CD4-positive, CD25-positive, alpha-beta regulatory T cell (primary cell): ENCODE measurements around the gene MUC3A. TPM values are rescaled to one million over a fixed set of nuclear protein-coding genes. Genes with fewer than 3 reads are reported as not detected.
A peak's percentile ranks its signal among the peaks of the same experiment; 100 is the strongest.

ENCODE experiments used
- ATAC-seq, 2 donors: fragments of 150-1000 bp; cut with Tn5 transposase; one replicate each; pipeline ENCODE4 v1.10.0; 2021; ENCODE audit warnings: low read depth in 2 of 2, moderate number of reproducible peaks in 2 of 2, moderate library complexity in 1 of 2
- DNase-seq, 3 donors: peaks; one replicate each; pipeline versions ENCODE4 v3.0.0 to v3.0.0-alpha.2; 2012 to 2022; ENCODE audit warnings: mixed read lengths in 1 of 3
- H3K27ac ChIP-seq: one replicate; pipeline ENCODE4 v1.7.0; 2013; ENCODE audit warnings: mild to moderate bottlenecking, low read length; ENCODE audit not compliant: insufficient read depth, poor library complexity, severe bottlenecking
- H3K27me3 ChIP-seq: one replicate; pipeline ENCODE4 v1.7.0; 2013; ENCODE audit warnings: low read length; ENCODE audit not compliant: control insufficient read depth, insufficient read depth
- H3K36me3 ChIP-seq: one replicate; pipeline ENCODE4 v1.7.0; 2013; ENCODE audit warnings: mild to moderate bottlenecking, low read length, moderate library complexity; ENCODE audit not compliant: control insufficient read depth, insufficient read depth
- H3K4me1 ChIP-seq: 2 replicates; pipeline ENCODE4 v1.7.0; 2013; ENCODE audit warnings: mild to moderate bottlenecking, low read length; ENCODE audit not compliant: insufficient read depth, control insufficient read depth, poor library complexity, severe bottlenecking
- H3K4me3 ChIP-seq: one replicate; pipeline ENCODE4 v1.7.0; 2013; ENCODE audit warnings: low read depth, mild to moderate bottlenecking, low read length, moderate library complexity
- H3K9me3 ChIP-seq, 2 experiments: 1 replicate in 1 of 2; 2 replicates in 1 of 2; pipeline ENCODE4 v1.7.0; 2013; ENCODE audit warnings: low read length in 2 of 2, mild to moderate bottlenecking in 1 of 2, moderate library complexity in 1 of 2; ENCODE audit not compliant: control insufficient read depth in 2 of 2
- H3K27ac Mint-ChIP-seq, 3 donors: one replicate each; pipeline ENCODE4 v1.8.0; 2020 to 2022; ENCODE audit warnings: mild to moderate bottlenecking in 3 of 3, mixed read lengths in 3 of 3, moderate library complexity in 2 of 3
- H3K27me3 Mint-ChIP-seq: one replicate; pipeline ENCODE4 v1.8.0; 2022; ENCODE audit warnings: mild to moderate bottlenecking, mixed read lengths
- H3K36me3 Mint-ChIP-seq: one replicate; pipeline ENCODE4 v1.8.0; 2020; ENCODE audit warnings: mixed read lengths
- H3K4me1 Mint-ChIP-seq, 4 donors: one replicate each; pipeline ENCODE4 v1.8.0; 2020 to 2022; ENCODE audit warnings: mixed read lengths in 4 of 4, mild to moderate bottlenecking in 1 of 4
- H3K4me3 Mint-ChIP-seq, 4 donors: one replicate each; pipeline ENCODE4 v1.8.0; 2020 to 2022; ENCODE audit warnings: mild to moderate bottlenecking in 4 of 4, mixed read lengths in 4 of 4, moderate library complexity in 3 of 4
- H3K9me3 Mint-ChIP-seq, 7 donors: one replicate each; pipeline ENCODE4 v1.8.0; 2020 to 2022; ENCODE audit warnings: mixed read lengths in 7 of 7, mild to moderate bottlenecking in 3 of 7, moderate library complexity in 2 of 7
- polyA plus RNA-seq, 4 donors: library from polyadenylated mRNA; unstranded; fragments of 300-500 nt; fragmentation: Illumina TruSeq; gene quantifications; one replicate each; pipeline ENCODE4 v1.2.3, GENCODE V29; 2021
- total RNA-seq: library from RNA; stranded (reverse); gene quantifications from one replicate; pipeline ENCODE4 v1.2.3, GENCODE V29; 2022

The MUC3A gene
- total and polyA plus RNA-seq, 5 donors from 2014 or later: not detected

DNA sequence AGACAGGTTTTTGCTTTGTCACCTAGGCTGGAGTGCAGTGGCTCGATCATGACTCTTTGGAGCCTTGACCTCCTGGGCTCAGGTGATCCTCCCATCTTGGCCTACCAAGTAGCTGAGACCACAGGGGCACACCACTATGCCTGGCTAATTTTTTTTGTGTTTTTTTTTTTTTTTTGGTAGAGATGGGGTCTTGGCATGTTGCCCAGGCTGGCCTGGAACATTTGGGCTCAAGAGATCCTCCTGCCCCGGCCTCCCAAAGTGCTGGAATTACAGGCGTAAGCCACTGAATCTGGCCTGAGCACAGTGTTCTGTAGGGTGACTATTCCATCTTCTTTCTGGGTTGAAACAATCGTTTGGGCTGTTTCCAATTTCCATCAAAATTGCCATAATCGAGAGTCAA is 1.5 kb upstream of the MUC3A start:
- no peak overlapping the region for H3K4me3 ChIP-seq
- H3K27me3 ChIP-seq: peaks cover 9% of the 10 kb centered on the region
- H3K36me3 ChIP-seq: no peaks in the 10 kb centered on the region
- DNase-seq (no peak), ATAC-seq (no peak)
- no peaks in the 10 kb centered on the region for H3K9me3 ChIP-seq
- peaks cover 0 to 6% (median 0%) of the 10 kb centered on the region in 7 donors for H3K9me3 Mint-ChIP-seq
- no peaks in the 10 kb centered on the region for H3K4me1 ChIP-seq
- H3K4me3 Mint-ChIP-seq: no peak overlapping the region
- no peak overlapping the region for H3K27ac Mint-ChIP-seq
- peaks cover 29% of the 10 kb centered on the region for H3K27me3 Mint-ChIP-seq
- H3K4me1 Mint-ChIP-seq: no peaks in the 10 kb centered on the region
- no peak overlapping the region for H3K27ac ChIP-seq
- no peaks in the 10 kb centered on the region for H3K36me3 Mint-ChIP-seq

DNA sequence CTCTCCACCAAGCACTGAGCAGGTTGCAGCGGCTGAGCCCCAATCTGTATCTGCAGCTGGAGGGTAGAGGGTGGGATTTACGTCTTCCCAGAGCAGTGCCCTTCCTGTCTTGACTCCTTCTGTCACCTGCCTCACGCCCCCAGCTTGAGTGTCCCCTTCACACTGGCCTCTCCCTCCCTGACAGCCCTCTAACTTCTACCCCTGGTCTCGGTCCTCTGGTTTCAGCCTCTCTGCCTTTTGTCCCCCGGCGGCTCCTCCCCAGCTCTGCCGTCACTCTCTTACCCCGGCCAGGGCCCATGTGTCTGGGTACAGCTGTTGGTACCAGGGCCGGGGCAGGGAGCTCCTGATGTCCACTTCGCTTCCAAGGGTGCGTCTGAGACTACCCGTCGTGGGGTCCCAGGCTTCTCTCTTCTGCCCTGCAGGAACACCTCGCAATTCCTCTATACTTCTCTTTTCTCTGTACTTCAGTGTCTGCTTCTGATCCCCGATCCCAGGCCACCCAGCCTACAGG is 654 bp downstream of the MUC3A start:
- no peak overlapping the region for H3K27ac Mint-ChIP-seq
- Histone ChIP-seq H3K27ac (no peak overlapping the region), H3K36me3 (no peaks in the 10 kb centered on the region), H3K4me3 (no peak overlapping the region), H3K9me3 (no peaks in the 10 kb centered on the region), H3K4me1 (no peaks in the 10 kb centered on the region), H3K27me3 (peaks cover 16% of the 10 kb centered on the region)
- peaks cover 22% of the 10 kb centered on the region for H3K27me3 Mint-ChIP-seq
- no peaks in the 10 kb centered on the region for H3K4me1 Mint-ChIP-seq
- peaks cover 0 to 3% (median 0%) of the 10 kb centered on the region in 7 donors for H3K9me3 Mint-ChIP-seq
- no peak overlapping the region for H3K4me3 Mint-ChIP-seq
- DNase-seq (no peak), ATAC-seq (no peak)
- no peaks in the 10 kb centered on the region for H3K36me3 Mint-ChIP-seq

DNA sequence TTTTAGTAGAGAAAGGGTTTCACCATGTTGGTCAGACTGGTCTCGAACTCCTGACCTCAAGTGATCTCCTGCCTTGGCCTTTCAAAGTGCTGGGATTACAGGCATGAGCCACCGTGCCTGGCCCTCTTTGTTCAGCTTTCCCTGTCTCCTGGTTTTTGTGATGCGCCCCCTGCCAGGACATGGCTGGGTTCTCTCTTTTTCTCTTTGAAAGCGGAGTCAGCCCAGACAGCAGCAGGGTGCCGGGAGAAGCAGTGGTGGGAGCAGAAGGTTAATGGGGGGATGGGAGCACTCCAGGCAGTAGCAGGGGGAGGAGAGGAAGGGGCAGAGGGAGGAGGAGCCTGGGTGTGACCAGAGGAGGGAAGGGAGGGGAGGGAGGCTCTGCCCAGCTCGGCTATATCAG is 1.8 kb downstream of the MUC3A start:
- DNase-seq: no peak
- Histone ChIP-seq H3K27ac (no peak overlapping the region), H3K4me3 (no peak overlapping the region), H3K9me3 (no peaks in the 10 kb centered on the region), H3K4me1 (no peaks in the 10 kb centered on the region), H3K27me3 (peaks cover 19% of the 10 kb centered on the region), H3K36me3 (no peaks in the 10 kb centered on the region)
- Mint-ChIP-seq H3K27ac (no peak overlapping the region), H3K4me1 (no peaks in the 10 kb centered on the region), H3K9me3 (peaks cover 0 to 3% (median 0%) of the 10 kb centered on the region in 7 donors), H3K27me3 (peaks cover 19% of the 10 kb centered on the region), H3K36me3 (no peaks in the 10 kb centered on the region), H3K4me3 (no peak overlapping the region)
- no peak for ATAC-seq

DNA sequence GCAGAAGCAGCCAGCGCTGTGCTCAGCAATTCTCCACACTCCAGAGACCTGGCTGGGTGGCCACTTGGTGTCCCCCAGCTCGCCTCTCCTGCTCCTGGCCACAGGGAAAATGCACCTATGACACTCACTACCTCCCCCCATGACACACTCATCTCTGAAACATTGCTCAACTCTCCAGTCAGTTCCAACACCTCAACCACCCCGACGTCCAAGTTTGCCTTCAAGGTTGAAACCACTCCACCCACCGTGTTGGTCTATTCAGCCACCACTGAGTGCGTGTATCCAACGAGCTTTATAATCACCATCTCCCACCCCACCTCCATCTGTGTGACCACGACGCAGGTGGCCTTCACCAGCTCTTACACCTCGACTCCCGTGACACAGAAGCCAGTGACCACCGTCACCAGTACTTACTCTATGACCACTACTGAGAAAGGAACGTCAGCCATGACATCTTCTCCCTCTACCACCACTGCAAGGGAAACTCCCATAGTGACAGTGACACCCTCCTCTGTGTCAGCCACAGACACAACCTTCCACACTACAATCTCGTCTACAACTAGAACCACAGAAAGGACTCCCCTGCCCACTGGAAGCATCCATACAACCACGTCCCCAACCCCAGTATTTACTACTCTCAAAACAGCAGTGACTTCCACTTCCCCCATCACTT is 2.7 kb downstream of the MUC3A start:
- Mint-ChIP-seq H3K36me3 (no peaks in the 10 kb centered on the region), H3K9me3 (peaks cover 0 to 3% (median 0%) of the 10 kb centered on the region in 7 donors), H3K4me3 (no peak overlapping the region), H3K4me1 (no peaks in the 10 kb centered on the region), H3K27ac (no peak overlapping the region), H3K27me3 (peaks cover 10% of the 10 kb centered on the region)
- ATAC-seq (no peak), DNase-seq (no peak)
- Histone ChIP-seq H3K4me1 (no peaks in the 10 kb centered on the region), H3K4me3 (no peak overlapping the region), H3K9me3 (no peaks in the 10 kb centered on the region), H3K36me3 (no peaks in the 10 kb centered on the region), H3K27ac (no peak overlapping the region), H3K27me3 (peaks cover 19% of the 10 kb centered on the region)

DNA sequence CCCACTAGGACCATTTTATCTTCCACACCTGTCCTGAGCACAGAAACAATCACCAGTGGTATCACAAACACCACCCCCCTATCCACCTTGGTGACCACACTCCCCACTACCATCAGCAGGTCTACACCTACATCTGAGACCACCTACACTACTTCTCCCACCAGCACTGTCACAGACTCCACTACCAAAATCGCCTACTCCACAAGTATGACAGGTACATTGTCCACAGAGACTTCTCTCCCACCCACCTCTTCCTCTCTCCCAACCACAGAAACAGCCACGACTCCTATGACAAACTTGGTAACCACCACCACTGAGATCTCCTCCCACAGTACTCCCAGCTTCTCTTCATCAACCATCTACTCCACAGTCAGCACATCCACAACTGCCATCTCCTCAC is 3.3 kb downstream of the MUC3A start:
- Histone ChIP-seq H3K36me3 (no peaks in the 10 kb centered on the region), H3K27me3 (peaks cover 19% of the 10 kb centered on the region)
- no peaks in the 10 kb centered on the region for H3K36me3 Mint-ChIP-seq

DNA sequence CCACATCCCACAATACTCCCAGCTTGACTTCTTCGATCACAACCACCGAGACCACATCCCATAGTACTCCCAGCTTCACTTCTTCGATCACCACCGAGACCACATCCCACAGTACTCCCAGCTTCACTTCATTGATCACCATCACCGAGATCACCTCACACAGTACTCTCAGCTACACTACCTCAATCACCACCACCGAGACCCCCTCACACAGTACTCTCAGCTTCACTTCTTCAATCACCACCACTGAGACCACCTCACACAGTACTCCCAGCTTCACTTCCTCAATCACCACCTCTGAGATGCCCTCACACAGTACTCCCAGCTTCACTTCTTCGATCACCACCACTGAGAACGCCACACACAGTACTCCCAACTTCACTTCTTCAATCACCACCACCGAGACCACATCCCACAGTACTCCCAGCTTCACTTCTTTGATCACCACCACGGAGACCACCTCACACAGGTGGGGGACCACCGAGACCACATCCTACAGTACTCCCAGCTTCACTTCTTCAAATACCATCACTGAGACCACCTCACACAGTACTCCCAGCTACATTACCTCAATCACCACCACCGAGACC is 8.6 kb downstream of the MUC3A start:
- Histone ChIP-seq H3K9me3 (no peaks in the 10 kb centered on the region), H3K4me1 (no peaks in the 10 kb centered on the region), H3K36me3 (no peaks in the 10 kb centered on the region), H3K4me3 (no peak overlapping the region), H3K27me3 (peaks cover 18% of the 10 kb centered on the region), H3K27ac (no peak overlapping the region)
- DNase-seq: peak in 1 of 3 donors; percentile 38
- no peak overlapping the region for H3K27ac Mint-ChIP-seq
- no peak overlapping the region for H3K4me3 Mint-ChIP-seq
- no peaks in the 10 kb centered on the region for H3K27me3 Mint-ChIP-seq
- no peaks in the 10 kb centered on the region for H3K4me1 Mint-ChIP-seq
- no peaks in the 10 kb centered on the region for H3K36me3 Mint-ChIP-seq
- ATAC-seq: no peak
- H3K9me3 Mint-ChIP-seq: no peaks in the 10 kb centered on the region

More for the DNA sequence above, 3.3 kb downstream of the MUC3A start:
- peaks cover 10% of the 10 kb centered on the region for H3K27me3 Mint-ChIP-seq
- DNase-seq: no peak
- no peak overlapping the region for H3K27ac ChIP-seq
- no peaks in the 10 kb centered on the region for H3K9me3 ChIP-seq
- no peaks in the 10 kb centered on the region for H3K4me1 Mint-ChIP-seq
- ATAC-seq: no peak
- no peak overlapping the region for H3K4me3 Mint-ChIP-seq
- peaks cover 0 to 3% (median 0%) of the 10 kb centered on the region in 7 donors for H3K9me3 Mint-ChIP-seq
- H3K4me3 ChIP-seq: no peak overlapping the region
- H3K27ac Mint-ChIP-seq: no peak overlapping the region
- no peaks in the 10 kb centered on the region for H3K4me1 ChIP-seq

DNA sequence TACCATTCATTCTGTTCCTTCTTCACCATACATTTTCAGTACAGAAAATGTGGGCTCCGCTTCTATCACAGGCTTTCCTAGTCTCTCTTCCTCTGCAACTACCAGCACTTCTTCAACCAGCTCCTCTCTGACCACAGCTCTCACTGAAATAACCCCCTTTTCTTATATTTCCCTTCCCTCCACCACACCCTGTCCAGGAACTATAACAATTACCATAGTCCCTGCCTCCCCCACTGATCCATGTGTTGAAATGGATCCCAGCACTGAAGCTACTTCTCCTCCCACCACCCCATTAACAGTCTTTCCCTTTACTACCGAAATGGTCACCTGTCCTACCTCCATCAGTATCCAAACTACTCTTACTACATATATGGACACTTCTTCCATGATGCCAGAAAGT is 10.6 kb downstream of the MUC3A start:
- no peak overlapping the region for H3K4me3 ChIP-seq
- H3K4me1 ChIP-seq: peaks cover under 1% of the 10 kb centered on the region
- Mint-ChIP-seq H3K36me3 (no peaks in the 10 kb centered on the region), H3K4me1 (no peaks in the 10 kb centered on the region), H3K27ac (no peak overlapping the region), H3K27me3 (peaks cover 5% of the 10 kb centered on the region), H3K4me3 (no peak overlapping the region), H3K9me3 (no peaks in the 10 kb centered on the region)
- no peak for DNase-seq
- no peaks in the 10 kb centered on the region for H3K9me3 ChIP-seq
- peaks cover 10% of the 10 kb centered on the region for H3K27me3 ChIP-seq
- H3K27ac ChIP-seq: no peak overlapping the region
- no peak for ATAC-seq
- H3K36me3 ChIP-seq: no peaks in the 10 kb centered on the region

DNA sequence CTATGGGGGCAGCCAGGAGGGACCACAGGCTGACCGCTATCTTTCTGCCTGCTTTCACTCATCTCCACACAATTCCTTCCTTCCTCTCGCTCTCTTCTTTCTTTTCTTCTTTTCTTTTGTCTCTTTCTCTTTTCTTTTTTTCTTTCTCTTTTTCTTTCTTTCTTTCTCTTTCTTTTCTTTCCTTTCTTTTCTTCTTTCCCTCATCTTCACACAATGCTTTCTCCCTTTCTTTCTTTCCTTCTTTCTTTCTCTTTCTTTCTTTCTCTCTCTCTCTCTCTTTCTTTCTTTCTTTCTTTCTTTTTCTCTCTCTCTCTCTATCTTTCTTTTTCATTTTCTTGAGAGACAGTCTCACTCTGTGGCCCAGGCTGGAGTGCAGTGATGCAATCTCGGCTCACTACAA is 13.2 kb downstream of the MUC3A start:
- Mint-ChIP-seq H3K4me3 (no peak overlapping the region), H3K27ac (no peak overlapping the region)
- no peak overlapping the region for H3K27ac ChIP-seq

More for the DNA sequence above, 13.2 kb downstream of the MUC3A start:
- Mint-ChIP-seq H3K36me3 (peaks cover 4% of the 10 kb centered on the region), H3K27me3 (peaks cover 27% of the 10 kb centered on the region), H3K9me3 (no peaks in the 10 kb centered on the region), H3K4me1 (peaks cover 0 to 21% (median 10%) of the 10 kb centered on the region in 4 donors)
- H3K4me3 ChIP-seq: no peak overlapping the region
- DNase-seq (no peak), ATAC-seq (no peak)
- H3K9me3 ChIP-seq: no peaks in the 10 kb centered on the region
- H3K36me3 ChIP-seq: no peaks in the 10 kb centered on the region
- H3K27me3 ChIP-seq: peaks cover 12% of the 10 kb centered on the region
- H3K4me1 ChIP-seq: peaks cover 20% of the 10 kb centered on the region
